Endothelial cell of umbilical vein (primary cell): ENCODE measurements around the gene CXCR6. TPM values are rescaled to one million over a fixed set of nuclear protein-coding genes. Genes with fewer than 3 reads are reported as not detected.

ENCODE experiments used
- BruUV-seq: library from RNA; stranded (reverse); fragments of 400-500 nt; replicated peaks from 2 replicates; lab custom pipeline; 2021; lab: Mats Ljungman, UMichigan
- CTCF ChIA-PET: fragments of 300-600, 350-600 bp; sonication (Branson Sonifier 250); formaldehyde crosslinking; loops from one replicate; lab custom pipeline; 2021; ENCODE audit warnings: antibody characterized with exemption, inconsistent platforms; lab: Charles Lee
- POLR2A ChIA-PET: fragments of 300-600, 350-600 bp; sonication (Branson Sonifier 250); formaldehyde crosslinking; loops from one replicate; lab custom pipeline; 2021; ENCODE audit warnings: antibody characterized with exemption, inconsistent platforms; lab: Charles Lee
- DNase-seq: peaks from one replicate; pipeline ENCODE4 v3.0.0-alpha.2; 2011; ENCODE audit warnings: low read depth, low spot score
- FAIRE-seq: peaks from 2 replicates; lab custom pipeline; 2011; peaks lifted over from hg19 to GRCh38; lab: Jason Lieb, UNC
- H2AFZ ChIP-seq: 2 replicates; pipeline ENCODE4 v1.6.0; 2012; ENCODE audit warnings: low read depth, low read length, control low read depth, inconsistent platforms
- H3K27ac ChIP-seq: 2 replicates; pipeline ENCODE4 v1.5.1; 2011; ENCODE audit warnings: low read depth, mild to moderate bottlenecking, control low read depth, low read length, moderate library complexity; ENCODE audit not compliant: insufficient read depth
- H3K27me3 ChIP-seq, 2 experiments: 2 replicates each; pipeline versions ENCODE4 v1.6.0 to v1.6.1; 2011; ENCODE audit warnings: low read length in 2 of 2, mixed read lengths in 1 of 2; ENCODE audit not compliant: control insufficient read depth in 2 of 2, insufficient read depth in 2 of 2
- H3K36me3 ChIP-seq, 2 experiments: 2 replicates in 1 of 2; 3 replicates in 1 of 2; pipeline ENCODE4 v1.5.1; 2011; ENCODE audit warnings: low read length in 2 of 2, mild to moderate bottlenecking in 1 of 2, moderate library complexity in 1 of 2; ENCODE audit not compliant: control insufficient read depth in 2 of 2, insufficient read depth in 2 of 2; ENCODE audit errors: extremely low read depth in 1 of 2
- H3K4me1 ChIP-seq: 3 replicates; pipeline ENCODE4 v1.5.1; 2011; ENCODE audit warnings: mild to moderate bottlenecking, low read length; ENCODE audit not compliant: control insufficient read depth, insufficient read depth; ENCODE audit errors: extremely low read depth
- H3K4me2 ChIP-seq: 2 replicates; pipeline ENCODE4 v1.6.1; 2011; ENCODE audit warnings: low read length, control low read depth, mixed read lengths; ENCODE audit not compliant: insufficient read depth
- H3K4me3 ChIP-seq, 3 experiments: fragments of 200-600 bp in 1 of 3; sonication (generic), shearing (Covaris generic) in 1 of 3; replicated peaks in 1 of 3; 2 replicates each; pipeline ENCODE4 v1.5.1; 2011 to 2016; ENCODE audit warnings: control low read depth in 3 of 3, low read length in 3 of 3, mild to moderate bottlenecking in 2 of 3, inconsistent platforms in 1 of 3, low read depth in 1 of 3, moderate library complexity in 1 of 3; ENCODE audit not compliant: insufficient read depth in 1 of 3
- H3K79me2 ChIP-seq: 2 replicates; pipeline ENCODE4 v1.6.0; 2012; ENCODE audit warnings: low read length, inconsistent platforms; ENCODE audit not compliant: control insufficient read depth, insufficient read depth
- H3K9ac ChIP-seq: replicated peaks from 2 replicates; pipeline ENCODE3; 2011; ENCODE audit warnings: low read length, control low read depth; ENCODE audit not compliant: insufficient read depth; ENCODE audit errors: extremely low read depth
- H3K9me1 ChIP-seq: replicated peaks from 3 replicates; pipeline ENCODE4 v1.6.0; 2011; ENCODE audit warnings: mild to moderate bottlenecking, low read length; ENCODE audit not compliant: control insufficient read depth, insufficient read depth; ENCODE audit errors: extremely low read depth
- H3K9me3 ChIP-seq: replicated peaks from 2 replicates; pipeline ENCODE4 v1.5.1; 2012; ENCODE audit warnings: low read length, inconsistent platforms; ENCODE audit not compliant: control insufficient read depth, insufficient read depth
- H4K20me1 ChIP-seq: replicated peaks from 2 replicates; pipeline ENCODE3; 2011; ENCODE audit warnings: mild to moderate bottlenecking, low read length; ENCODE audit not compliant: control insufficient read depth, insufficient read depth; ENCODE audit errors: extremely low read depth
- CTCF ChIP-seq, 2 donors: IDR thresholded peaks; 1 replicate in 1 of 2; 2 replicates in 1 of 2; pipeline ENCODE4 v1.5.1; 2011; ENCODE audit warnings: low read length in 2 of 2, mild to moderate bottlenecking in 2 of 2, moderate library complexity in 2 of 2, control low read depth in 1 of 2, inconsistent platforms in 1 of 2, low read depth in 1 of 2; ENCODE audit not compliant: insufficient read depth in 1 of 2; ENCODE audit errors: extremely low read depth in 1 of 2
- EZH2 ChIP-seq: IDR thresholded peaks from 2 replicates; pipeline ENCODE4 v1.6.1; 2012; ENCODE audit warnings: borderline replicate concordance, low read depth, mild to moderate bottlenecking, moderate library complexity, low read length, inconsistent platforms; ENCODE audit not compliant: severe bottlenecking
- FOS ChIP-seq: IDR thresholded peaks from 2 replicates; pipeline ENCODE4 v1.6.1; 2011; ENCODE audit warnings: mild to moderate bottlenecking, low read length, moderate library complexity, borderline replicate concordance; ENCODE audit not compliant: insufficient read depth
- GATA2 ChIP-seq: IDR thresholded peaks from 2 replicates; pipeline ENCODE4 v1.7.0; 2011; ENCODE audit warnings: low read depth, mild to moderate bottlenecking, moderate library complexity, mixed read lengths, low read length; ENCODE audit not compliant: insufficient read length, insufficient read depth
- JUN ChIP-seq: IDR thresholded peaks from 2 replicates; pipeline ENCODE4 v1.6.1; 2011; ENCODE audit warnings: borderline replicate concordance, low read depth; ENCODE audit not compliant: insufficient read length, insufficient read depth
- MAX ChIP-seq: IDR thresholded peaks from 2 replicates; pipeline ENCODE4 v1.6.1; 2011; ENCODE audit not compliant: insufficient read depth, insufficient read length
- POLR2A ChIP-seq: IDR thresholded peaks from 2 replicates; pipeline ENCODE4 v1.6.1; 2012; ENCODE audit warnings: low read depth, mild to moderate bottlenecking, control low read depth, low read length
- POLR2AphosphoS5 ChIP-seq: IDR thresholded peaks from 2 replicates; pipeline ENCODE4 v1.6.1; 2012; ENCODE audit warnings: low read depth, mild to moderate bottlenecking, control low read depth, low read length, moderate library complexity; ENCODE audit not compliant: insufficient read depth
- dilution Hi-C: fragments of 300-500 bp; cut with MboI; formaldehyde crosslinking; loops from one replicate; pipeline ENCODE4 v1.15.0; 2019; ENCODE audit warnings: low sequenced_read_pairs; ENCODE audit not compliant: extremely low pct_ligation_motif_present
- intact Hi-C: fragments of 100-400 bp; cut with micrococcal nuclease; formaldehyde crosslinking; loops from one replicate; pipeline ENCODE4 v1.10.0; 2022
- polyA plus RNA-seq, 4 experiments: library from polyadenylated mRNA; depleted of rRNA in 3 of 4; stranded (reverse) in 3 of 4; unstranded in 1 of 4; fragments of >200 nt; gene quantifications; 2 replicates each; pipeline versions ENCODE4 v1.2.1 to v1.2.3, GENCODE V29; 2011 to 2012; ENCODE audit warnings: missing spikeins in 1 of 4
- total RNA-seq: library from RNA; stranded (reverse); gene quantifications from 2 replicates; pipeline ENCODE4 v1.2.3, GENCODE V29; 2021

CXCR6 gene
- total and polyA plus RNA-seq, 2 donors (not counting 3 experiments of a cell fraction or from before 2014, with no cell fraction given): not detected

- dilution Hi-C loops: no loop called here
- CTCF ChIA-PET: interaction anchor here (1.5 kb wide), 1 partner anchor 45 kb away, joined by 5 read pairs; no protein-coding TSS in a partner anchor
These were observed 40.5 kb downstream of the CXCR6 start for GRCh38 chr3:45983770-45984169.

GRCh38 chr3:45984331-45985312, 41.4 kb downstream of the CXCR6 start:
- H3K27ac ChIP-seq: no peak overlapping the region
- FAIRE-seq (no peak), DNase-seq (no peak)
- TF ChIP-seq JUN (no peak), EZH2 (no peak), GATA2 (no peak), POLR2A (no peak), POLR2AphosphoS5 (no peak), CTCF (IDR thresholded peaks at IDR 0.05; ENCODE audit: extremely low read depth in 1 of 2, insufficient read depth in 1 of 2, low read depth in 1 of 2, low read length in 2 of 2) (no peak), FOS (no peak), MAX (no peak)
- H3K9me1 ChIP-seq: no peaks in the 10 kb centered on the region
- no peak overlapping the region for H3K4me2 ChIP-seq
- no peak overlapping the region for H2AFZ ChIP-seq
- no peaks in the 10 kb centered on the region for H3K9me3 ChIP-seq
- POLR2A ChIA-PET: no interaction called here
- no peak overlapping the region for H3K9ac ChIP-seq
- H3K4me1 ChIP-seq: peaks cover 38% of the 10 kb centered on the region
- dilution Hi-C loops: no loop called here
- peaks cover 23% of the 10 kb centered on the region for H3K79me2 ChIP-seq
- no TSS peak for BruUV-seq
- no peaks in the 10 kb centered on the region for H3K27me3 ChIP-seq
- intact Hi-C loops: loop anchor here (5.0 kb wide), 1 partner anchor 93 kb away; no protein-coding TSS in a partner anchor
- CTCF ChIA-PET: interaction anchor here (1.5 kb wide), 1 partner anchor 46 kb away, joined by 5 read pairs; no protein-coding TSS in a partner anchor
- H3K4me3 ChIP-seq: no peak overlapping the region
- H3K36me3 ChIP-seq: peaks cover 12 to 17% of the 10 kb centered on the region in 2 experiments
- H4K20me1 ChIP-seq: no peaks in the 10 kb centered on the region

More at GRCh38 chr3:45983770-45984169, 40.5 kb downstream of the CXCR6 start:
- Histone ChIP-seq H2AFZ (no peak overlapping the region), H3K4me2 (no peak overlapping the region), H3K9me3 (no peaks in the 10 kb centered on the region), H3K9me1 (no peaks in the 10 kb centered on the region), H3K9ac (no peak overlapping the region), H4K20me1 (no peaks in the 10 kb centered on the region), H3K79me2 (peaks cover 23% of the 10 kb centered on the region), H3K36me3 (peaks cover 16 to 19% of the 10 kb centered on the region in 2 experiments), H3K4me3 (no peak overlapping the region), H3K4me1 (peaks cover 31% of the 10 kb centered on the region), H3K27ac (no peak overlapping the region), H3K27me3 (no peaks in the 10 kb centered on the region)
- intact Hi-C loops: no loop called here
- no peak for TF ChIP-seq FOS
- FAIRE-seq (no peak), DNase-seq (no peak)
- POLR2A ChIA-PET: no interaction called here
- no TSS peak for BruUV-seq
